ENCODE measurements around the gene GBE1. TPM values are rescaled to one million over a fixed set of nuclear protein-coding genes. Genes with fewer than 3 reads are reported as not detected.

GBE1 gene
- polyA plus RNA-seq, 1 experiment = 60.1 TPM

DNA sequence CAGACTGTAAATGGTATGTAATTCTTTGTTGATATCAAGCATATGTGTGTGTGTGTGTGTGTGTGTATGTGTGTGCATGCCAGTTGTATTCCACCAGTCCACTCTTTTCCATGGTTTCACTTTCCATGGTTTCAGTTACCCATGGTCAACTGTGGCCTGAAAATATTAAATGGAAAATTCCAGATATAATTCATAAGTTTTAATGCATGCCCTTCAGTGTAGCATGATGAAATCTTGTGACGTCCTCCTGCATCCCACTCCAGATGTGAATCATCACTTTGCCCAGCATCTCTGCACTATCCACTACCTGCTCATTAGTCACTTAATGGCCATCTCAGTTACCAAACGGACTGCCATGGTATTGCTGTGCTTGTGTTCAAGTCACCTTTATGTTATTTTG is 215.9 kb downstream of the GBE1 start:
- ChIA-PET POLR2A (no interaction called here), CTCF (no interaction called here)
- TF ChIP-seq, protein P1, sequence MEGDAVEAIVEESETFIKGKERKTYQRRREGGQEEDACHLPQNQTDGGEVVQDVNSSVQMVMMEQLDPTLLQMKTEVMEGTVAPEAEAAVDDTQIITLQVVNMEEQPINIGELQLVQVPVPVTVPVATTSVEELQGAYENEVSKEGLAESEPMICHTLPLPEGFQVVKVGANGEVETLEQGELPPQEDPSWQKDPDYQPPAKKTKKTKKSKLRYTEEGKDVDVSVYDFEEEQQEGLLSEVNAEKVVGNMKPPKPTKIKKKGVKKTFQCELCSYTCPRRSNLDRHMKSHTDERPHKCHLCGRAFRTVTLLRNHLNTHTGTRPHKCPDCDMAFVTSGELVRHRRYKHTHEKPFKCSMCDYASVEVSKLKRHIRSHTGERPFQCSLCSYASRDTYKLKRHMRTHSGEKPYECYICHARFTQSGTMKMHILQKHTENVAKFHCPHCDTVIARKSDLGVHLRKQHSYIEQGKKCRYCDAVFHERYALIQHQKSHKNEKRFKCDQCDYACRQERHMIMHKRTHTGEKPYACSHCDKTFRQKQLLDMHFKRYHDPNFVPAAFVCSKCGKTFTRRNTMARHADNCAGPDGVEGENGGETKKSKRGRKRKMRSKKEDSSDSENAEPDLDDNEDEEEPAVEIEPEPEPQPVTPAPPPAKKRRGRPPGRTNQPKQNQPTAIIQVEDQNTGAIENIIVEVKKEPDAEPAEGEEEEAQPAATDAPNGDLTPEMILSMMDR (IDR thresholded peaks at IDR 0.05; ENCODE audit: low read depth, low read length) = no peak
- no peak overlapping the region for H3K4me3 ChIP-seq (ENCODE audit: low read depth, low read length)
- no peak overlapping the region for H3K27ac ChIP-seq (ENCODE audit: low read depth, low read length)
- H3K9me3 ChIP-seq (ENCODE audit: control insufficient read depth, insufficient read depth, low read length) = peaks cover 3% of the 10 kb centered on the region
- DNase-seq (ENCODE audit: low read depth, low spot score) = no peak
- no peaks in the 10 kb centered on the region for H3K27me3 ChIP-seq (ENCODE audit: control insufficient read depth, insufficient read depth, low read length)

DNA sequence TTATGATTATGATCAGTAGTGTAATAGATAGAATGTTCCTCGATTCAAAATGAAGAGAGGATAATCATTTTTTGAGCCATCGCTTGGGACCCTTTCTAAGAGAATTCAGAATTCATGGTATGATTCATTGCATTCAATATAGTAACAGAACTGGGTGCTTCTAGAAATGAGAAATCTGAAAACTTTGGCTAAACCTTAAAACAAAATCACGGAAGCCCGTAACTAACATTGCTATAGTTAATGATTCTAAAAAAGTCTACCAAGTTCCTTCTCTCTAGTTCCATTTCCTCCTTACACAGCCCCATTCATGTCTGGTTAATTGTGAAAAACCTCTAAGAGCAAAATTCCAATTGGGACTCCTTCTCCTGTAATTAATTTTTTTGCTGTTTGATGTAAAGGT is 217.1 kb downstream of the GBE1 start:
- H3K4me3 ChIP-seq (ENCODE audit: low read depth, low read length) = no peak overlapping the region
- H3K27ac ChIP-seq (ENCODE audit: low read depth, low read length) = no peak overlapping the region
- H3K27me3 ChIP-seq (ENCODE audit: control insufficient read depth, insufficient read depth, low read length) = no peaks in the 10 kb centered on the region
- ChIA-PET CTCF (no interaction called here), POLR2A (no interaction called here)
- peaks cover 3% of the 10 kb centered on the region for H3K9me3 ChIP-seq (ENCODE audit: control insufficient read depth, insufficient read depth, low read length)
- no peak for DNase-seq (ENCODE audit: low read depth, low spot score)
- TF ChIP-seq, protein P1 (IDR thresholded peaks at IDR 0.05; ENCODE audit: low read depth, low read length) = no peak

DNA sequence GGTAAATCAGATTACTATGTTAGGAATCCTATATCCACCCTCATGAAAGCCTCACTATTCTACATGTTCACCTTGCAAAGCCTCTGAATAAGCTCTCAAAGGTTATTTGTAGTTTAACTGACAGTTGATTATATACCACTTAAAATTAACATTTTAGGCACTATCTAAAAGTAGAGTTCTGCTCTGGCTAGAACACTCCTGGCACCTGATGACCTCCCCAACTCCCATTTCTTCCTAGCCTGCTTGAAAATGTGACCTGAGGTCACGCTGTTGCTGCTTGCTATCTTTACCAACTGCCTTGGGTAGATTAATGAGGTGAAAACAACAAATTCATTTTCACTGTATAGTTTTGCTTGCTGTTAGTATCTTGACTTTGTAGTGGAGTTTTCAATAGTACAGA is 220.7 kb downstream of the GBE1 start:
- Histone ChIP-seq H3K4me3 (ENCODE audit: low read depth, low read length) (no peak overlapping the region), H3K9me3 (ENCODE audit: control insufficient read depth, insufficient read depth, low read length) (no peaks in the 10 kb centered on the region), H3K27ac (ENCODE audit: low read depth, low read length) (no peak overlapping the region), H3K27me3 (ENCODE audit: control insufficient read depth, insufficient read depth, low read length) (no peaks in the 10 kb centered on the region)
- TF ChIP-seq, protein P1 (IDR thresholded peaks at IDR 0.05; ENCODE audit: low read depth, low read length) = no peak
- POLR2A ChIA-PET = no interaction called here
- CTCF ChIA-PET = no interaction called here
- DNase-seq (ENCODE audit: low read depth, low spot score) = no peak

DNA sequence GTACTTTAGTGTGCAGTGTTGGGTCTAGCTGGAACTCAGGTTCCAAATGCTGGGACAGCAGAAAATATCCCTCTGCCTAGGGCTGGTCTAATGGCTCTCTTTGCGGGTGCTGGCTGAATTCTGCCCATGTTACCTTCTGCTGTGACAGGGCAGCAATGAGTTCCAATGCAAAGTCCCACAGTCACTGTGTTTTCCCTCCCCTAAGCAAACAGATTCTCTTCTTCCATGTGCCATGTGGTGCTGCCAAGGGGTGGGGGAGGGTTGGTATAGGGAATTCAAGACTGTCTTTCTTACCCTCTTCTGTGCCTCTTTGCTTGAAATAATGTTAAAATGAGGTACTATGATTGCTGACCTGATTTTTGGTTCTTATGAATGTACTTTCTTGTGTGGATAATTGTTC is 229.6 kb downstream of the GBE1 start:
- no peaks in the 10 kb centered on the region for H3K9me3 ChIP-seq (ENCODE audit: control insufficient read depth, insufficient read depth, low read length)
- no peak for DNase-seq (ENCODE audit: low read depth, low spot score)
- POLR2A ChIA-PET = no interaction called here
- no peak overlapping the region for H3K27ac ChIP-seq (ENCODE audit: low read depth, low read length)
- no peaks in the 10 kb centered on the region for H3K27me3 ChIP-seq (ENCODE audit: control insufficient read depth, insufficient read depth, low read length)
- CTCF ChIA-PET = no interaction called here
- H3K4me3 ChIP-seq (ENCODE audit: low read depth, low read length) = no peak overlapping the region
- TF ChIP-seq, protein P1 (IDR thresholded peaks at IDR 0.05; ENCODE audit: low read depth, low read length) = no peak

DNA sequence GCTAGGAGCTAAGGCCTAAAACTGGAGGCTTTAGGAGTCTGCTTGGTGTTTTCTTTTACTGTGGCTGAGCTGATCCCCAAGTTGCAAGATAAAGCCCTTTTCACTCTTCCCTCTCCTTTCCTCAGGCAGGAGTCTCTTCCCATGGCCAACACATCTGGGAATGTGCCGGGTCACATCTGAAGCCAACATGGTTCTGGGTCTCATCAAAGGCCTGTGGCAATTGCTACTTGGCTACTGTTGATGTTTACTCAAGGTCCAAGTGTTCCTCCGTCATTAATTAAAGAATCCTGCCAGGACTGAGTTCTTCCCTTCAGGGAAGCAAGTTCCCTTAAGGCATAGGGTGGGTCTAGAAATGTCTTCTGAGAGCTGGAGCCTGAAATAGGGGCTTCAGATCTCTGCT is 230.2 kb downstream of the GBE1 start:
- H3K27me3 ChIP-seq (ENCODE audit: control insufficient read depth, insufficient read depth, low read length) = no peaks in the 10 kb centered on the region
- DNase-seq (ENCODE audit: low read depth, low spot score) = no peak
- ChIA-PET POLR2A (no interaction called here), CTCF (no interaction called here)
- no peak overlapping the region for H3K4me3 ChIP-seq (ENCODE audit: low read depth, low read length)
- H3K27ac ChIP-seq (ENCODE audit: low read depth, low read length) = no peak overlapping the region
- no peaks in the 10 kb centered on the region for H3K9me3 ChIP-seq (ENCODE audit: control insufficient read depth, insufficient read depth, low read length)
- TF ChIP-seq, protein P1 (IDR thresholded peaks at IDR 0.05; ENCODE audit: low read depth, low read length) = no peak
